Measurements from ENCODE around the gene ATXN10. TPM values are rescaled to one million over a fixed set of nuclear protein-coding genes. Genes with fewer than 3 reads are reported as not detected.

The ATXN10 gene
- total RNA-seq, 2 experiments from 2014 or later: 114 to 121 TPM

DNA sequence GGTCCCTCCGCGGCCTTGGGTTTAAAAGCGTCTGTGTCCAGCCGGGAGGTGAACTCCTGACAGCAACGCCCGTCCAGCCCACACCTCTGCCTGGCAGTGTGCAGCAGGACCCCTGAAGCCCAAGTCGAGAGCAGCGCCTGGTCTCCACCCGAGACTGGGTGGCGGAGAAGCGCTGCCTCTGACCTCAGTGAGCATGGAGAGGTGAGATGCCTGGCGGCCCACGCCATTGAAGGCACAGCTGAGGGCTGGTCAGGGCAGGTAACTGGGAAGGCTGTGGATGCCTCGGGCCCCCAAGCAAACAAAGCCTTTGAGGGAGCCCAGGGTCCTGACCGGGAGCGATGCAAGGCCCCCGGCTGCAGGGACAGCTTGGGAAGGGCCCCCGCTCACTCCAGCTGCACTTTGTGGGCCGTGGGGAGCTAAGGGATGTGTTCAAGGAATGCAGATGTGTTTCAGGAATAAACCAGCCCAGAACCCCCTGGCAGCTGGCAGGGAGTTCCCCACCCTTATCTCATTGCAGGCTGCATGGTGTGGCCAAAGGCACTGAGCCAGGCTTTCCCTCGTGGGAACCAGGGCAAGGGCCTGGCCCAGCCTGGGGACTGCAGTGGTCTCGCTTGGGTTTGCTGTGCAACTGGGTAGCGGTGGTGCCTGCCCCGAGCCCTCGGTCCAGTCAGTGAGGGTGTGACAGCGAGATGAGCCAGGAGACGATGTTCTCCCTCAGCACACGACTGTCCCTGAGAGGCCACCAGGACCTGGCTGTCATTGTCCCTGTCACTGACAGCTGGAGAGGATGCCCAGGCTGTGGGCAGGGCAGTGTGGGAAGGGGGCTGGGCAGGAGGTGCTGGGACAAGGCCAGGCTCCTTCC is 212.8 kb downstream of the ATXN10 start:
- Mint-ChIP-seq H3K27ac (no peak overlapping the region), H3K27me3 (peaks cover 29% of the 10 kb centered on the region), H3K9me3 (no peaks in the 10 kb centered on the region), H3K36me3 (ENCODE audit: low read depth) (no peaks in the 10 kb centered on the region), H3K4me3 (no peak overlapping the region), H3K4me1 (ENCODE audit: low read depth) (no peaks in the 10 kb centered on the region)
- DNase-seq: no peak
- intact Hi-C loops (cut with micrococcal nuclease): no loop called here
- CTCF ChIA-PET: interaction anchor here (0.7 to 0.9 kb wide), 2 partner anchors 20 to 21 kb away, joined by 3 to 4 read pairs; no protein-coding TSS in a partner anchor
- ATAC-seq: no peak
- POLR2A ChIA-PET: no interaction called here
- TF ChIP-seq, protein P1, sequence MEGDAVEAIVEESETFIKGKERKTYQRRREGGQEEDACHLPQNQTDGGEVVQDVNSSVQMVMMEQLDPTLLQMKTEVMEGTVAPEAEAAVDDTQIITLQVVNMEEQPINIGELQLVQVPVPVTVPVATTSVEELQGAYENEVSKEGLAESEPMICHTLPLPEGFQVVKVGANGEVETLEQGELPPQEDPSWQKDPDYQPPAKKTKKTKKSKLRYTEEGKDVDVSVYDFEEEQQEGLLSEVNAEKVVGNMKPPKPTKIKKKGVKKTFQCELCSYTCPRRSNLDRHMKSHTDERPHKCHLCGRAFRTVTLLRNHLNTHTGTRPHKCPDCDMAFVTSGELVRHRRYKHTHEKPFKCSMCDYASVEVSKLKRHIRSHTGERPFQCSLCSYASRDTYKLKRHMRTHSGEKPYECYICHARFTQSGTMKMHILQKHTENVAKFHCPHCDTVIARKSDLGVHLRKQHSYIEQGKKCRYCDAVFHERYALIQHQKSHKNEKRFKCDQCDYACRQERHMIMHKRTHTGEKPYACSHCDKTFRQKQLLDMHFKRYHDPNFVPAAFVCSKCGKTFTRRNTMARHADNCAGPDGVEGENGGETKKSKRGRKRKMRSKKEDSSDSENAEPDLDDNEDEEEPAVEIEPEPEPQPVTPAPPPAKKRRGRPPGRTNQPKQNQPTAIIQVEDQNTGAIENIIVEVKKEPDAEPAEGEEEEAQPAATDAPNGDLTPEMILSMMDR (IDR thresholded peaks at IDR 0.05): no peak

DNA sequence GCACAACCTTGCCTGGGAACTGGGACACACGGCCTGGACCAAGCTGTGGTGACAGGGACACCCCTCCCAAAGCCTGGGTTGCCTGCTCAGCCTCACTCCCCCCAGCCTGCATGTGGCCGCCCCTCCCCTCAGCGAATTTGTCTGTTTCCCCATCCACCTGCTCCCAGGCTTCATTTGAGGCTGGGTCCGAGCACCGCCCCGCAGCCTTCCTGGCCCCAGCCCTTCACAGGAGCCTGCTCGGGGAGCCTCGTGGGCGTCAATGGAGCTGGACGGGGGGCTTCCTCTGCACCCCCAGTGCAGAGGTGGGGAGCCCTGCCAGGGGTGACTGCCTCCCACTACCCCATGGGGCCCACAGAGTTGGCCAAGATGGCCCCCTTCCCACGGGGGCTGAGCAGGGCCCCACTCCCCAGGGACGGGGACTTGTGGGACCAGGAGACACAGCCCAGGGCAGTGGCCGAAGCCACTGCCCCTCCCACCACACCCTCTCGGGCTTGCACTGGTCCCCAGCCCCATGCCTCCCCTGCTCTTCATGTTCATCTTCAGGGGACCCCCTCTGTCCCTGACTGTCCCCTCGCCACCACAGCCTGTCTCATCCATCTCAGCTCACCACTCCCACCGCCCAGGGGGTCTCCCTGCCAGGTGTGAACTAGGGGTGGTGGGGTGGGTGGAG is 213.7 kb downstream of the ATXN10 start:
- Mint-ChIP-seq H3K4me3 (no peak overlapping the region), H3K27me3 (peaks cover 21% of the 10 kb centered on the region), H3K4me1 (ENCODE audit: low read depth) (no peaks in the 10 kb centered on the region), H3K9me3 (no peaks in the 10 kb centered on the region), H3K36me3 (ENCODE audit: low read depth) (no peaks in the 10 kb centered on the region), H3K27ac (no peak overlapping the region)
- DNase-seq (no peak), ATAC-seq (no peak)
- ChIA-PET POLR2A (interaction anchor here (0.5 kb wide), 1 partner anchor 282 kb away, joined by 3 read pairs; no protein-coding TSS in a partner anchor), CTCF (no interaction called here)
- TF ChIP-seq, protein P1 (IDR thresholded peaks at IDR 0.05): no peak
- intact Hi-C loops (cut with micrococcal nuclease): no loop called here

DNA sequence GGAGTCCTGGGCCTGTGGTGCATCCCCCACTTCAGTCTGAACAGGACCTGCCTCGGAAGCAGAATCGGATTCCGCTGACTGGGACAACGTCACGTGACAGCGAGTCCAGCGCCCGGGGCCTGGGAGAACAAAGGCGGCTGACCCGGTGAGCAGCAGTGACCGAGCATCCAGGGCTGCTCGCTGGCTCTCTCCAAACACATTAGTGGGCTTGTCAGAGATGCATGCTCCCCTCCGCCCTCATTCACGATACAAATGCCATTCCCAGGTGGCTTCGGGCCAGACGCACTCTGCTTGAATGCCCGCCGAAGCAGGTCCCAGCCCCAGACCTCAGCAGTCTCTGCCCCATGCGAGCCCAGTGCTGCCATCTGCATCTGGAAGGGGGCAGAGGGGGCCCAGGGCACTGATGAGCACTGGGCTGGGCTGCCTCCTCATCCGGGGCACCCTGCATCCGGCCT is 214.3 kb downstream of the ATXN10 start:
- ATAC-seq: no peak
- Mint-ChIP-seq H3K4me1 (ENCODE audit: low read depth) (no peaks in the 10 kb centered on the region), H3K36me3 (ENCODE audit: low read depth) (no peaks in the 10 kb centered on the region), H3K27ac (no peak overlapping the region), H3K27me3 (peaks cover 19% of the 10 kb centered on the region), H3K4me3 (no peak overlapping the region), H3K9me3 (no peaks in the 10 kb centered on the region)
- intact Hi-C loops (cut with micrococcal nuclease): no loop called here
- CTCF ChIA-PET: no interaction called here
- TF ChIP-seq, protein P1 (IDR thresholded peaks at IDR 0.05): no peak
- no peak for DNase-seq
- POLR2A ChIA-PET: interaction anchor here (0.5 kb wide), 1 partner anchor 283 kb away, joined by 3 read pairs; no protein-coding TSS in a partner anchor

DNA sequence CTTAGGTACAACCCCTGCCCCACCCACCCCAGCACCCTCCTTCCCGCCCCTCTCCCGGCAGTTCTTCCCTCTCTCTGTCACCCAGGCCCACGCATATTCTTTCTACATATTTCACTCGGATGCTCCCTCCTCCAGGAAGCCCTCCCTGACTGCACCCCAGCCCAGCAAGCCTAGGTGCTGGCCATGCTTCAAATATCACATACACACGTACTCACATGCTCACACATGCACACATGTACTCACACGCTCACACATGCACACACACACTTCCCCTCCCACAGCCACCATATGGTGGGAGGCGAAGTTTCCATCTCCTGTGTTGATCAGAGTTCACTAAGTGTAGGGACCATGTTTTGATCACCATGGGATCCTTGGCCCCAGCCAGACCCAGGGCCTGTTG is 214.9 kb downstream of the ATXN10 start:
- H3K4me3 Mint-ChIP-seq: no peak overlapping the region
- DNase-seq: no peak
- no peaks in the 10 kb centered on the region for H3K9me3 Mint-ChIP-seq
- peaks cover 21% of the 10 kb centered on the region for H3K27me3 Mint-ChIP-seq
- no peaks in the 10 kb centered on the region for H3K4me1 Mint-ChIP-seq (ENCODE audit: low read depth)
- H3K27ac Mint-ChIP-seq: no peak overlapping the region
- ChIA-PET CTCF (no interaction called here), POLR2A (no interaction called here)
- intact Hi-C loops (cut with micrococcal nuclease): no loop called here
- ATAC-seq: no peak
- TF ChIP-seq, protein P1 (IDR thresholded peaks at IDR 0.05): no peak
- H3K36me3 Mint-ChIP-seq (ENCODE audit: low read depth): no peaks in the 10 kb centered on the region

Measured in activated CD8-positive, alpha-beta T cell treated with anti-CD3 and anti-CD28 coated beads for 36 hours (primary cell).